ENCODE data around the gene LGALS4. TPM values are rescaled to one million over a fixed set of nuclear protein-coding genes. Genes with fewer than 3 reads are reported as not detected.
"Not testable (repeated sequence)": the region's sequence is repeated elsewhere in the genome, so short reads cannot be mapped to it uniquely, and the experiment has no call there.

The LGALS4 gene
- total RNA-seq, 1 donor from 2014 or later: 1.7 TPM

GRCh38 chr19:38790507-38791403 lies 22.0 kb downstream of the LGALS4 start:
- H3K27ac Mint-ChIP-seq; intact Hi-C loops (cut with micrococcal nuclease); H3K4me3 Mint-ChIP-seq; H3K9me3 Mint-ChIP-seq; H3K36me3 Mint-ChIP-seq (ENCODE audit: low read depth); H3K4me1 Mint-ChIP-seq; H3K27me3 Mint-ChIP-seq; DNase-seq: not testable (repeated sequence)

- no peak for DNase-seq
- Mint-ChIP-seq H3K4me3 (no peak within 1 kb of the TSS), H3K4me1 (peaks cover 3% of the 10 kb centered on the region), H3K27me3 (peaks cover 2% of the 10 kb centered on the region), H3K27ac (peak within 1 kb of the TSS; percentile 53), H3K9me3 (no peaks in the 10 kb centered on the region), H3K36me3 (ENCODE audit: low read depth) (no peaks in the 10 kb centered on the region)
- intact Hi-C loops (cut with micrococcal nuclease): no loop called here
Observed at GRCh38 chr19:38788478-38789243, 24.1 kb downstream of the LGALS4 start, which contains the start of gene LGALS7B. TSS of gene LGALS7B (plus strand) at chr19:38789200. CDS start at chr19:38789227, 27 bp downstream.

GRCh38 chr19:38786572-38787265 lies 26.0 kb downstream of the LGALS4 start:
- no peak overlapping the region for H3K4me3 Mint-ChIP-seq
- no peak overlapping the region for H3K27ac Mint-ChIP-seq
- H3K4me1 Mint-ChIP-seq: no peaks in the 10 kb centered on the region
- intact Hi-C loops (cut with micrococcal nuclease): no loop called here
- no peak for DNase-seq
- H3K36me3 Mint-ChIP-seq (ENCODE audit: low read depth): no peaks in the 10 kb centered on the region
- peaks cover under 1% of the 10 kb centered on the region for H3K27me3 Mint-ChIP-seq
- H3K9me3 Mint-ChIP-seq: no peaks in the 10 kb centered on the region

DNA sequence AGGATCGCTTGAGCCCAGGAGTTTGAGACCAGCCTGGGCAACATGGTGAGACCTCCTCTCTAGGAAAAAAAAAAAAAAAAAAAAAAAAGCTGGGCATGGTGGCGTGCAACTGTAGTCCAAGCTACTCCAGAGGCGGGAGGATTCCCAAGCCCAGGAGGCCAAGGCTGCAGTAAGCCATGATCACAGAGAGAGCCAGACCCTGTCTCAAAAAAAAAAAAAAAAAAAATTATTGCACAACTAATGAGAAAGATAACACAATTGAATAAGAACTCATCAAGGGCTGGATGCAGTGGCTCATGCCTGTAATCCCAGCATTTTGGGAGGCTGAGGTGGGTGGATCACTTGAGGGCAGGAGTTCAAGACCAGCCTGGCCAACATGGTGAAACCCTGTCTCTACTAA lies 26.7 kb downstream of the LGALS4 start:
- H3K4me3 Mint-ChIP-seq; intact Hi-C loops (cut with micrococcal nuclease); H3K27me3 Mint-ChIP-seq; DNase-seq; H3K4me1 Mint-ChIP-seq; H3K9me3 Mint-ChIP-seq; H3K36me3 Mint-ChIP-seq (ENCODE audit: low read depth); H3K27ac Mint-ChIP-seq: not testable (repeated sequence)

- H3K9me3 Mint-ChIP-seq: no peaks in the 10 kb centered on the region
- no peaks in the 10 kb centered on the region for H3K36me3 Mint-ChIP-seq (ENCODE audit: low read depth)
- H3K27ac Mint-ChIP-seq: no peak overlapping the region
- no peak for DNase-seq
- H3K4me1 Mint-ChIP-seq: no peaks in the 10 kb centered on the region
- peaks cover 6% of the 10 kb centered on the region for H3K27me3 Mint-ChIP-seq
- no peak overlapping the region for H3K4me3 Mint-ChIP-seq
- intact Hi-C loops (cut with micrococcal nuclease): no loop called here
Observed at GRCh38 chr19:38785187-38785699, 27.5 kb downstream of the LGALS4 start.

- intact Hi-C loops (cut with micrococcal nuclease): no loop called here
- no peaks in the 10 kb centered on the region for H3K4me1 Mint-ChIP-seq
Observed at GRCh38 chr19:38784224-38784623, 28.5 kb downstream of the LGALS4 start.

DNA sequence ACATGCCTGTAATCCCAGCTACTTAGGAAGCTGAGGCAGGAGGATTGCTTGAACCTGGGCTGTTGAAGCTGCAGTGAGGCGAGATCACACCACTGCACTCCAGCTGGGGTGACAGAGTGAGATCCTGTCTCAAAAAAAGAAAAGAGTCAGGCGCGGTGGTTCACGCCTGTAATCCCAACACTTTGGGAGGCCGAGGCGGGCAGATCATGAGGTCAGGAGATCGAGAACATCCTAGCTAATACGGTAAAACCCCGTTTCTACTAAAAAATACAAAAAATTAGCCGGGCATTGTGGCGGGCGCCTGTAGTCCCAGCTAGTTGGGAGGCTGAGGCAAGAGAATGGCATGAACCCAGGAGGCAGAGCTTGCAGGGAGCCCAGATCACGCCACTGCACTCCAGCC lies 30.5 kb downstream of the LGALS4 start:
- H3K4me1 Mint-ChIP-seq; DNase-seq; intact Hi-C loops (cut with micrococcal nuclease); H3K36me3 Mint-ChIP-seq (ENCODE audit: low read depth); H3K27ac Mint-ChIP-seq; H3K4me3 Mint-ChIP-seq; H3K9me3 Mint-ChIP-seq: not testable (repeated sequence)
- H3K27me3 Mint-ChIP-seq: peaks cover 12% of the 10 kb centered on the region

More at GRCh38 chr19:38784224-38784623, 28.5 kb downstream of the LGALS4 start:
- H3K4me3 Mint-ChIP-seq: no peak overlapping the region
- no peak for DNase-seq
- H3K27me3 Mint-ChIP-seq: peaks cover 7% of the 10 kb centered on the region
- H3K36me3 Mint-ChIP-seq (ENCODE audit: low read depth): no peaks in the 10 kb centered on the region
- H3K9me3 Mint-ChIP-seq: no peaks in the 10 kb centered on the region
- no peak overlapping the region for H3K27ac Mint-ChIP-seq

GRCh38 chr19:38781058-38781457 lies 31.7 kb downstream of the LGALS4 start:
- H3K27me3 Mint-ChIP-seq: peaks cover 12% of the 10 kb centered on the region
- DNase-seq: no peak
- no peaks in the 10 kb centered on the region for H3K9me3 Mint-ChIP-seq
- no peaks in the 10 kb centered on the region for H3K36me3 Mint-ChIP-seq (ENCODE audit: low read depth)
- intact Hi-C loops (cut with micrococcal nuclease): no loop called here
- no peak overlapping the region for H3K27ac Mint-ChIP-seq
- no peak overlapping the region for H3K4me3 Mint-ChIP-seq
- no peaks in the 10 kb centered on the region for H3K4me1 Mint-ChIP-seq

DNA sequence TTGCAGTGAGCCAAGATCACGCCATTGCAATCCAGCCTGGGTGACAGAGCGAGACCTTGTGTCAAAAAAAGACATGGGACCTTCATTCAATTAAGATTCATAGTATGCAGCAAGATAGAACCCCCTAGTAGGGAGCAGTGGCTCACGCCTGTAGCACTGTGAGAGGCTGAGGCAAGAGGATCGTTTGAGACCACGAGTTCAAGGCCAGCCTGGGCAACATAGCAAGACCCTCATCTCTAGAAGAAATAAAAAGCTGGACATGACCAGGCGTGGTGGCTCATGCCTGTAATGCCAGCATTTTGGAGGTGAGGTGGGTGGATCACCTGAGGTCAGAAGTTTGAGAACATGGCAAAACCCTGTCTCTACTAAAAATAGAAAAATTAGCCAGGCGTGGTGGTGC lies 32.3 kb downstream of the LGALS4 start:
- H3K9me3 Mint-ChIP-seq: no peaks in the 10 kb centered on the region
- DNase-seq: no peak
- H3K36me3 Mint-ChIP-seq (ENCODE audit: low read depth): no peaks in the 10 kb centered on the region
- no peaks in the 10 kb centered on the region for H3K4me1 Mint-ChIP-seq
- H3K27me3 Mint-ChIP-seq: peaks cover 12% of the 10 kb centered on the region
- intact Hi-C loops (cut with micrococcal nuclease): no loop called here
- no peak overlapping the region for H3K27ac Mint-ChIP-seq
- no peak overlapping the region for H3K4me3 Mint-ChIP-seq

DNA sequence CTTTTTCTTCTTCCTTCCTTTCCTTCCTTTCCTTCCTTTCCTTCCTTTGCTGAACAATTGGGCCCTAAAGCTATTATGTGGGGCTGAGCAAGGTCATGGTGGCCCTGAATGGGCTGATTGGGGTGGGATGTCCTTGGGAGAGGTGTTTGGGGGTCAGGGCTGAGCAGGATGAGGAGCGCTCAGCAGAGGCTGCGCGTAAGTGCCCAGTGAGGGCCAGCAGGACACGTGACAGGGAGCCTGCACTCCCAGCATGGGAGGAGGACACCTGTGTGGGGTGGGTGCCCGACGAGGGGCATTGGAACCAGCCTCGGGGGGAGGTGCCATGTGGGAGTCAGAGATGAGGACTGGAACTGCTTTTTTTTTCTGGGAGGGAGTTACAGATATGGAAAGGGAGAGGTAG lies 34.0 kb downstream of the LGALS4 start:
- intact Hi-C loops (cut with micrococcal nuclease): no loop called here
- no peaks in the 10 kb centered on the region for H3K9me3 Mint-ChIP-seq
- H3K27me3 Mint-ChIP-seq: peaks cover 12% of the 10 kb centered on the region

DNA sequence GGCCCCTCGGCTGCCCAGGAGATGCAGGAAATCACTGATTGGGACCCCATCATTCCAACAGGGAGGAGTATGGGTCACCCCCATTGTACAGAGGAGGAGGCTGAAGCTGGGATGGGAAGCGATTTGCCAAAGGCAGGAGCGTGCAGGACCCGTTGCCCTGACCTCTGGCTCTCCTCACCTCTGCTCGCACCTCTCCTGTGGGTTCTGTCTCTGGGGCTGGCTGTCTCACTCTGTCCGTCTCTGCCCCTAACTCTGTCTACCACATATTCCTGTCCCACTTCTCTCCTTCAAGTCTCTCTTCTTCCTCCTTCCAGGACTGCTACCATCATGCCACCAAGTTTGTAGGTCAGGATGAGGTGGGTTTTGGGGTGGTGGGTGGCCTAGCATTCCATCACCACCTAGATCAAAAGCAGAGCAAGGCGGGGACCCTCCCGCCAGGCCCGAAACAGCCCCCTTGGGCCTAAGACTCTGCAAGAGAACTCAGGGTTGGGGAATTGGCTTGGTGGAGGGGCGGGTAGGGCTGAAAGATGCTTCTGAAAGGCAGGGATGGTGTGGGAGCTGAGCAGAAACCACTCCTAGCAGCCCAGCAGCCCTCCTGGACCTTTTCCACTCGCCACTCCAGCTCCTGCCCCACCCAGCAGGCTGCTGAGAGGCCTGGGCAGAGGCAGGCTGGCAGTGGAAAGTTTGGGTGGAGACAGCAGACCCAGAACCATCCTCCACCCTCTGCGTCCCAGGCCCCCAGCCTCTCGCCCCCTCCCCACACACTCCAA lies 38.4 kb downstream of the LGALS4 start:
- H3K4me1 Mint-ChIP-seq: peaks cover 3% of the 10 kb centered on the region
- no peak overlapping the region for H3K4me3 Mint-ChIP-seq
- H3K36me3 Mint-ChIP-seq (ENCODE audit: low read depth): no peaks in the 10 kb centered on the region
- no peaks in the 10 kb centered on the region for H3K9me3 Mint-ChIP-seq
- H3K27ac Mint-ChIP-seq: no peak overlapping the region
- H3K27me3 Mint-ChIP-seq: peaks cover 5% of the 10 kb centered on the region
- intact Hi-C loops (cut with micrococcal nuclease): no loop called here
- no peak for DNase-seq

More for the DNA sequence above, 34.0 kb downstream of the LGALS4 start:
- Mint-ChIP-seq H3K4me3 (no peak overlapping the region), H3K36me3 (ENCODE audit: low read depth) (no peaks in the 10 kb centered on the region), H3K4me1 (no peaks in the 10 kb centered on the region), H3K27ac (no peak overlapping the region)
- DNase-seq: no peak

- peaks cover 6% of the 10 kb centered on the region for H3K4me1 Mint-ChIP-seq
- no peak within 1 kb of the TSS for H3K27ac Mint-ChIP-seq
- DNase-seq: no peak
- no peak within 1 kb of the TSS for H3K4me3 Mint-ChIP-seq
- peaks cover 1% of the 10 kb centered on the region for H3K27me3 Mint-ChIP-seq
- intact Hi-C loops (cut with micrococcal nuclease): no loop called here
- H3K9me3 Mint-ChIP-seq: no peaks in the 10 kb centered on the region
- H3K36me3 Mint-ChIP-seq (ENCODE audit: low read depth): no peaks in the 10 kb centered on the region
Observed at GRCh38 chr19:38773469-38774177, 39.1 kb downstream of the LGALS4 start, which contains the start of gene LGALS7. TSS of gene LGALS7 (minus strand) at chr19:38773517. CDS start at chr19:38773492, 25 bp downstream.
